GM18517 (cell line): ENCODE measurements around the gene GRXCR2.
"Not testable (repeated sequence)": the region's sequence is repeated elsewhere in the genome, so short reads cannot be mapped to it uniquely, and the experiment has no call there.

Source experiments
- ATAC-seq: cut with Tn5 transposase; IDR thresholded peaks from one replicate; pipeline ENCODE4 v1.9.1; 2021; ENCODE audit warnings: mild to moderate bottlenecking, moderate library complexity; ENCODE audit not compliant: unreplicated experiment

The GRXCR2 gene

GRCh38 chr5:145887976-145888574, 15.3 kb upstream of the GRXCR2 start:
- no peak for ATAC-seq

GRCh38 chr5:145887217-145887616, 14.4 kb upstream of the GRXCR2 start:
- ATAC-seq: no peak

- ATAC-seq: no peak
Measured at GRCh38 chr5:145874765-145875164, 2.0 kb upstream of the GRXCR2 start.

GRCh38 chr5:145872486-145872885, 328 bp downstream of the GRXCR2 start:
- no peak for ATAC-seq

GRCh38 chr5:145869753-145870152, 3.1 kb downstream of the GRXCR2 start:
- ATAC-seq: no peak

- no peak for ATAC-seq
Measured at GRCh38 chr5:145867806-145868205, 5.0 kb downstream of the GRXCR2 start.

GRCh38 chr5:145864432-145864831, 8.4 kb downstream of the GRXCR2 start:
- not testable (repeated sequence) for ATAC-seq

- ATAC-seq: no peak
Measured at GRCh38 chr5:145863003-145863402, 9.8 kb downstream of the GRXCR2 start.

- no peak for ATAC-seq
Measured at GRCh38 chr5:145859897-145860296, 12.9 kb downstream of the GRXCR2 start.

GRCh38 chr5:145859453-145859852, 13.4 kb downstream of the GRXCR2 start:
- no peak for ATAC-seq

GRCh38 chr5:145858959-145859358, 13.9 kb downstream of the GRXCR2 start:
- no peak for ATAC-seq

GRCh38 chr5:145856285-145856818, 16.5 kb downstream of the GRXCR2 start:
- ATAC-seq: no peak

GRCh38 chr5:145855763-145856267, 17.0 kb downstream of the GRXCR2 start:
- no peak for ATAC-seq

- ATAC-seq: no peak
Measured at GRCh38 chr5:145854651-145855258, 18.1 kb downstream of the GRXCR2 start.

GRCh38 chr5:145853781-145854376, 18.9 kb downstream of the GRXCR2 start:
- ATAC-seq: no peak

GRCh38 chr5:145852990-145853389, 19.8 kb downstream of the GRXCR2 start:
- ATAC-seq: no peak

- ATAC-seq: no peak
Measured at GRCh38 chr5:145848854-145849253, 24.0 kb downstream of the GRXCR2 start.

- ATAC-seq: no peak
Measured at GRCh38 chr5:145847499-145848497, 25.0 kb downstream of the GRXCR2 start.

- no peak for ATAC-seq
Measured at GRCh38 chr5:145846081-145846480, 26.7 kb downstream of the GRXCR2 start.

- no peak for ATAC-seq
Measured at GRCh38 chr5:145841299-145841698, 31.5 kb downstream of the GRXCR2 start.
